ENCODE measurements around the gene CEMP1.

CEMP1 gene

GRCh38 chr16:2484898-2485508 is 46.2 kb downstream of the CEMP1 start:
- H3K27ac ChIP-seq = no peak overlapping the region
- H3K4me3 ChIP-seq (ENCODE audit: low read depth in 1 of 2, low read length in 1 of 2) = no peak overlapping the region
- H3K9me3 ChIP-seq = no peaks in the 10 kb centered on the region
- TF ChIP-seq CTCF (IDR thresholded peaks at IDR 0.05) = no peak
- peaks cover 16 to 21% of the 10 kb centered on the region in 2 experiments for H3K4me1 ChIP-seq (ENCODE audit: control insufficient read depth in 1 of 2, insufficient read depth in 1 of 2, low read depth in 1 of 2, low read length in 1 of 2)
- H3K36me3 ChIP-seq = no peaks in the 10 kb centered on the region
- peaks cover 14% of the 10 kb centered on the region for H3K27me3 ChIP-seq

- Histone ChIP-seq H3K27me3 (peaks cover 14% of the 10 kb centered on the region), H3K4me3 (ENCODE audit: low read depth in 1 of 2, low read length in 1 of 2) (no peak overlapping the region), H3K9me3 (no peaks in the 10 kb centered on the region), H3K4me1 (ENCODE audit: control insufficient read depth in 1 of 2, insufficient read depth in 1 of 2, low read depth in 1 of 2, low read length in 1 of 2) (peaks cover 16 to 21% of the 10 kb centered on the region in 2 experiments), H3K27ac (no peak overlapping the region), H3K36me3 (no peaks in the 10 kb centered on the region)
- no peak for TF ChIP-seq CTCF (IDR thresholded peaks at IDR 0.05)
Observed at GRCh38 chr16:2483939-2484897, 47.0 kb downstream of the CEMP1 start.

- Histone ChIP-seq H3K36me3 (no peaks in the 10 kb centered on the region), H3K27me3 (peaks cover 11% of the 10 kb centered on the region), H3K4me3 (ENCODE audit: low read depth in 1 of 2, low read length in 1 of 2) (no peak overlapping the region), H3K9me3 (no peaks in the 10 kb centered on the region), H3K27ac (no peak overlapping the region), H3K4me1 (ENCODE audit: control insufficient read depth in 1 of 2, insufficient read depth in 1 of 2, low read depth in 1 of 2, low read length in 1 of 2) (peaks cover 13 to 17% of the 10 kb centered on the region in 2 experiments)
- TF ChIP-seq CTCF (IDR thresholded peaks at IDR 0.05) = no peak
Observed at GRCh38 chr16:2482708-2483534, 48.3 kb downstream of the CEMP1 start.

- no peak overlapping the region for H3K27ac ChIP-seq
- H3K36me3 ChIP-seq = no peaks in the 10 kb centered on the region
- TF ChIP-seq CTCF (IDR thresholded peaks at IDR 0.05) = no peak
- H3K4me3 ChIP-seq (ENCODE audit: low read depth in 1 of 2, low read length in 1 of 2) = no peak overlapping the region
- peaks cover 5% of the 10 kb centered on the region for H3K27me3 ChIP-seq
- no peaks in the 10 kb centered on the region for H3K9me3 ChIP-seq
- H3K4me1 ChIP-seq (ENCODE audit: control insufficient read depth in 1 of 2, insufficient read depth in 1 of 2, low read depth in 1 of 2, low read length in 1 of 2) = peaks cover 7 to 10% of the 10 kb centered on the region in 2 experiments
Observed at GRCh38 chr16:2482249-2482648, 49.0 kb downstream of the CEMP1 start.

- Histone ChIP-seq H3K27me3 (no peaks in the 10 kb centered on the region), H3K27ac (no peak overlapping the region), H3K36me3 (no peaks in the 10 kb centered on the region), H3K4me1 (ENCODE audit: control insufficient read depth in 1 of 2, insufficient read depth in 1 of 2, low read depth in 1 of 2, low read length in 1 of 2) (peaks cover under 1 to 4% of the 10 kb centered on the region in 2 experiments), H3K4me3 (ENCODE audit: low read depth in 1 of 2, low read length in 1 of 2) (no peak overlapping the region), H3K9me3 (no peaks in the 10 kb centered on the region)
- TF ChIP-seq CTCF (IDR thresholded peaks at IDR 0.05) = no peak
Observed at GRCh38 chr16:2481676-2482075, 49.5 kb downstream of the CEMP1 start.

Data from neutrophil (primary cell).